Heart left ventricle (tissue), 16 donors: ENCODE results near the gene GAS2L3. TPM values are rescaled to one million over a fixed set of nuclear protein-coding genes. Genes with fewer than 3 reads are reported as not detected.
"Not testable (repeated sequence)": the region's sequence is repeated elsewhere in the genome, so short reads cannot be mapped to it uniquely, and the experiment has no call there.

Experiments
- ATAC-seq, 4 donors: fragments of 200-7000 bp; cut with Tn5 transposase; one replicate each; pipeline ENCODE4 v1.9.1; 2020 to 2022; ENCODE audit warnings: moderate library complexity in 4 of 4, mild to moderate bottlenecking in 3 of 4, moderate number of reproducible peaks in 1 of 4
- DNase-seq, 5 donors: peaks; one replicate each; pipeline ENCODE4 v3.0.0-alpha.2; 2020
- H3K27ac ChIP-seq, 12 donors: fragments of 200-600 bp; sonication (generic) in 4 of 12; one replicate each; pipeline versions ENCODE4 v1.5.0 to v1.8.0; 2016 to 2022; ENCODE audit warnings: mild to moderate bottlenecking in 2 of 12
- H3K27me3 ChIP-seq, 9 donors: fragments of 200-600 bp; sonication (generic) in 2 of 9; one replicate each; pipeline versions ENCODE4 v1.5.1 to v1.8.0; 2016 to 2022; ENCODE audit warnings: mild to moderate bottlenecking in 3 of 9
- H3K36me3 ChIP-seq, 9 donors: fragments of 200-600 bp; sonication (generic) in 2 of 9; one replicate each; pipeline versions ENCODE4 v1.5.0 to v1.8.0; 2018 to 2022; ENCODE audit warnings: mild to moderate bottlenecking in 2 of 9
- H3K4me1 ChIP-seq, 12 donors: fragments of 200-600 bp; sonication (generic) in 4 of 12; one replicate each; pipeline versions ENCODE4 v1.5.0 to v1.8.0; 2016 to 2022; ENCODE audit warnings: mild to moderate bottlenecking in 3 of 12
- H3K4me3 ChIP-seq, 12 donors: fragments of 200-600 bp; sonication (generic) in 4 of 12; one replicate each; pipeline versions ENCODE4 v1.5.0 to v1.8.0; 2017 to 2022; ENCODE audit warnings: mild to moderate bottlenecking in 9 of 12, moderate library complexity in 4 of 12
- H3K9me3 ChIP-seq, 12 donors: fragments of 200-600 bp; sonication (generic) in 4 of 12; one replicate each; pipeline versions ENCODE4 v1.5.0 to v1.8.0; 2016 to 2022; ENCODE audit warnings: mild to moderate bottlenecking in 1 of 12
- CTCF ChIP-seq, 12 donors: fragments of 200-600 bp; sonication (generic) in 4 of 12; IDR thresholded peaks; one replicate each; pipeline versions ENCODE4 v1.5.0 to v1.8.0; 2018 to 2022; ENCODE audit warnings: antibody characterized with exemption in 12 of 12, mild to moderate bottlenecking in 5 of 12
- POLR2A ChIP-seq, 2 donors: fragments of 450-650 bp; IDR thresholded peaks; one replicate each; pipeline ENCODE4 v1.6.1; 2017; ENCODE audit warnings: antibody characterized with exemption in 2 of 2, mild to moderate bottlenecking in 2 of 2, moderate library complexity in 2 of 2
- WGBS, 4 donors: extraction: QIAGEN DNeasy Blood & Tissue Kit in 2 of 4; methylation state at CpG; one replicate each; pipeline versions ENCODE4 v1.1.5 to v1.1.7; 2013 to 2018; 5-methylcytosine and 5-hydroxymethylcytosine counted together
- intact Hi-C, 10 donors: fragments of 100-400 bp; cut with DNase I; formaldehyde crosslinking; loops; one replicate each; pipeline versions ENCODE4 v1.11.1 to v1.14.2; 2022
- polyA plus RNA-seq, 2 donors: library from polyadenylated mRNA; stranded (reverse); fragments of 200-250 nt; gene quantifications; one replicate each; pipeline ENCODE4 v1.2.3, GENCODE V29; 2013
- total RNA-seq, 9 donors: library from RNA; depleted of rRNA in 2 of 9; stranded (reverse); fragments of >200 nt in 2 of 9; fragmentation: NEBNext Ultra II Directional in 3 of 9; extraction: Animal tissue kit (Norgen Biotek cat#: 25700) in 3 of 9; gene quantifications; one replicate each; pipeline versions ENCODE4 v1.1.0 to v1.2.4, GENCODE V29; 2016 to 2023
- donor health status: ischemic (EF 13 %, LVEDD 7.1; RV severe dilation, severe dysfunction).
- donor health status: healthy with polysubstance abuse.
- donor health status: DM: no; HTN: yes; CAD: no.
- donor health status: DM: no; HTN: no; CAD: no.
- donor health status: ischemic (EF 25% LVEDD 6.9; RV normal size, moderate dysfunction).
- donor health status: ischemic (EF 25% LVEDD 5.7; RV mildly dilated, moderate dysfunction).
- donor health status: healthy.
- donor health status: DM: yes; HTN: yes; CAD: no.
- donor health status: ischemic (EF 35%, LVEDD 5.7; RV mildly dilated, moderate dysfunction).
- donor health status: nonischemic (EF 11% LVEDD 7.7; RV severe dilation, severe dysfunction).
- donor health status: DM: yes; HTN: yes; CAD: no.
- donor health status: PGD.
- donor health status: ischemic (EF 29% LVEDD 5.4; RV normal size, mild dysfunction).
- donor health status: nonischemic (EF 23%, LVEDD 6.1; RV moderate dilation, normal function).

GAS2L3 gene
- total and polyA plus RNA-seq, 11 donors = 0.47 to 13.2 (median 1.5) TPM

DNA sequence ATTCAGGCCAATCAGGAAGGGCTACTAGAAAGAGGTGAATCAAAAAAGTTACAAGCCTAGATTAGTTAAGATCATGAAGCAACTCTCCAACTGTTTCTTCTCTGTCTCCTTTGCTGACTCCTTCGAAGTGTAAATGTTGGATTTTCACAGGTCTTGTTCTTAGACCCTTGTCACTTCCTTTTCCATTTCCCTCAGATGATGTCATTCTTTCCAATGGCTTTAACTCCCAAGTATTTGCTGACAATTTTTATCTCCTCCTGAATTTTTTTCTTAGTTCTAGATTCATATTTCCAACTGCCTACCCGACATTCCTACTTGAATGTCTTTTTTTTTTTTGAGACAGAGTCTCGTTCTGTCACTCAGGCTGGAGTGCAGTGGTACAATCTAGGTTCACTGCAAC, 10.8 kb downstream of the GAS2L3 start:
- Histone ChIP-seq H3K27me3 (no peaks in the 10 kb centered on the region), H3K4me1 (peaks cover 0 to 7% (median 0%) of the 10 kb centered on the region in 12 donors), H3K4me3 (no peak overlapping the region), H3K27ac (no peak overlapping the region), H3K36me3 (no peaks in the 10 kb centered on the region), H3K9me3 (peaks cover 0 to 22% (median 10%) of the 10 kb centered on the region in 12 donors)
- intact Hi-C loops = no loop called here
- 48 to 56% (median 50%) methylated on average over 3 of the region's 3 CpGs for WGBS, 4 donors
- TF ChIP-seq POLR2A (IDR thresholded peaks at IDR 0.05) = no peak
- no peak for TF ChIP-seq CTCF (IDR thresholded peaks at IDR 0.05)
- ATAC-seq = no peak
- no peak for DNase-seq

- DNase-seq (no peak), ATAC-seq (no peak)
- intact Hi-C loops = no loop called here
- H3K4me3 ChIP-seq = no peak overlapping the region
- H3K27me3 ChIP-seq = no peaks in the 10 kb centered on the region
- H3K27ac ChIP-seq = no peak overlapping the region
- peaks cover 0 to 28% (median 10%) of the 10 kb centered on the region in 12 donors for H3K9me3 ChIP-seq
- H3K4me1 ChIP-seq = peaks cover 0 to 6% (median 0%) of the 10 kb centered on the region in 12 donors
- no peak for TF ChIP-seq CTCF (IDR thresholded peaks at IDR 0.05)
- no peak for TF ChIP-seq POLR2A (IDR thresholded peaks at IDR 0.05)
- no peaks in the 10 kb centered on the region for H3K36me3 ChIP-seq
- WGBS, 4 donors = 92 to 94% (median 93%) methylated on average over 4 of the region's 4 CpGs
These were observed 18.5 kb downstream of the GAS2L3 start for GRCh38 chr12:100591979-100592378.

- no peak overlapping the region for H3K27ac ChIP-seq
- no peak for ATAC-seq
- peaks cover 0 to 6% (median 0%) of the 10 kb centered on the region in 12 donors for H3K4me1 ChIP-seq
- 32 to 53% (median 43%) methylated on average over 5 of the region's 5 CpGs for WGBS, 4 donors
- no peaks in the 10 kb centered on the region for H3K27me3 ChIP-seq
- peaks cover 0 to 21% (median 6%) of the 10 kb centered on the region in 12 donors for H3K9me3 ChIP-seq
- no peak for DNase-seq
- H3K36me3 ChIP-seq = no peaks in the 10 kb centered on the region
- H3K4me3 ChIP-seq = peak overlapping the region in 1 of 12 donors; percentile 1
- TF ChIP-seq POLR2A (IDR thresholded peaks at IDR 0.05) (no peak), CTCF (IDR thresholded peaks at IDR 0.05) (no peak)
- intact Hi-C loops = no loop called here
These were observed 20.0 kb downstream of the GAS2L3 start for GRCh38 chr12:100593490-100593889.

DNA sequence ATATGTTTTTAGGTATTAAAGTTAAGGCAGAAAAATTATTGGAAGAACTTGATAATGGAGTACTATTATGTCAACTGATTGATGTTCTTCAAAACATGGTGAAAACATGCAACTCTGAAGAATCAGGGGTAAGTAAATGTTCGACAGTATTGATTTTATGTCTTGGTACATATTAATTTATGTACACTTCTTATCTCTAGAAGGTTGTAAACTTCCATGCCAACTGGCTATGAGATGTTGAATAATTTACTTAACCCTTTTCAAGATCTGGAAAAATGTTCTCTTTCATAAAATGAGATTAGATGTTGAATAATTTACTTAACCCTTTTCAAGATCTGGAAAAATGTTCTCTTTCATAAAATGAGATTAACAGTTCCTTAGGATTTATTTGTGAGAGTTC, 28.1 kb downstream of the GAS2L3 start:
- no peak overlapping the region for H3K4me3 ChIP-seq
- intact Hi-C loops = no loop called here
- H3K27ac ChIP-seq = no peak overlapping the region
- ATAC-seq (no peak), DNase-seq (no peak)
- no peaks in the 10 kb centered on the region for H3K27me3 ChIP-seq
- no peak for TF ChIP-seq CTCF (IDR thresholded peaks at IDR 0.05)
- no peak for TF ChIP-seq POLR2A (IDR thresholded peaks at IDR 0.05)
- WGBS, 4 donors = 94 to 98% (median 96%) methylated on average over 1 of the region's 1 CpG
- H3K9me3 ChIP-seq = no peaks in the 10 kb centered on the region
- no peaks in the 10 kb centered on the region for H3K4me1 ChIP-seq
- H3K36me3 ChIP-seq = no peaks in the 10 kb centered on the region

GRCh38 chr12:100602997-100603396, 29.5 kb downstream of the GAS2L3 start:
- H3K27me3 ChIP-seq, H3K4me3 ChIP-seq, DNase-seq, H3K4me1 ChIP-seq, H3K36me3 ChIP-seq, H3K27ac ChIP-seq, intact Hi-C loops, H3K9me3 ChIP-seq, ATAC-seq: not testable (repeated sequence)
- WGBS, 4 donors = 68 to 89% (median 78%) methylated on average over 1 of the region's 1 CpG
